ENCODE data around the gene POU2AF2. TPM values are rescaled to one million over a fixed set of nuclear protein-coding genes. Genes with fewer than 3 reads are reported as not detected.

POU2AF2 gene
- polyA plus RNA-seq, 2 of the 4 experiments (the other 2 are of a cell fraction) = not detected

GRCh38 chr11:111303461-111303860 lies 57.9 kb downstream of the POU2AF2 start:
- CTCF ChIA-PET = interaction anchor here (1.3 kb wide), 1 partner anchor 120 kb away, joined by 3 read pairs; no protein-coding TSS in a partner anchor
- peak; percentile 11 to 62 for DNase-seq (ENCODE audit: low read depth in 1 of 2, low spot score in 1 of 2)
- no peak for FAIRE-seq
- no peak overlapping the region for H3K4me3 ChIP-seq
- WGBS (ENCODE audit: missing lambda C conversion rate) = 3% methylated on average over 4 of the region's 4 CpGs
- H3K4me2 ChIP-seq = peak overlapping the region; percentile 57
- ATAC-seq = peak in 1 of 2 experiments; percentile 39; a peak in 3 of 6 replicates
- no peak for TF ChIP-seq ZFP36 (IDR thresholded peaks at IDR 0.05; ENCODE audit: borderline replicate concordance, partially characterized antibody)
- TF ChIP-seq CTCF (IDR thresholded peaks at IDR 0.05) = no peak
- TF ChIP-seq HEYL (CRISPR knock-in tag; IDR thresholded peaks at IDR 0.05) = no peak
- TF ChIP-seq PBX3 (IDR thresholded peaks at IDR 0.05) = no peak
- no peak for TF ChIP-seq RNF2 (IDR thresholded peaks at IDR 0.05; ENCODE audit: borderline replicate concordance, low read depth)
- no peak for TF ChIP-seq BCL3 (IDR thresholded peaks at IDR 0.05)
- no peak; the same call in 1 of the 2 replicates for TF ChIP-seq GATA3 (IDR thresholded peaks at IDR 0.05; ENCODE audit: borderline replicate concordance)
- no peak for TF ChIP-seq ZSCAN20 (CRISPR knock-in tag; IDR thresholded peaks at IDR 0.05)
- TF ChIP-seq EP300 (IDR thresholded peaks at IDR 0.05) = no peak
- TF ChIP-seq RAD21 (conservative IDR thresholded peaks at IDR 0.05 in 1 of 2, IDR thresholded peaks at IDR 0.05 in 1 of 2) = no peak
- no peak for TF ChIP-seq EHF (CRISPR knock-in tag; IDR thresholded peaks at IDR 0.05)
- no peak for TF ChIP-seq ESRRA (IDR thresholded peaks at IDR 0.05; ENCODE audit: borderline replicate concordance, low read length)
- H3K4me1 ChIP-seq = peaks cover 29% of the 10 kb centered on the region
- peak overlapping the region; percentile 30 to 47; a peak in 4 of 6 replicates for H3K27ac ChIP-seq
- POLR2A ChIA-PET = no interaction called here
- H3K9me3 ChIP-seq = no peaks in the 10 kb centered on the region

- no peak overlapping the region; a peak in 1 of 6 replicates for H3K27ac ChIP-seq
- no peak for DNase-seq (ENCODE audit: low read depth in 1 of 2, low spot score in 1 of 2)
- H3K4me2 ChIP-seq = no peak overlapping the region
- no peak for ATAC-seq
- ChIA-PET POLR2A (no interaction called here), CTCF (interaction anchor here (0.6 to 0.9 kb wide), 2 partner anchors 23 to 127 kb away, joined by 3 to 4 read pairs; no protein-coding TSS in a partner anchor)
- no peaks in the 10 kb centered on the region for H3K9me3 ChIP-seq
- WGBS (ENCODE audit: missing lambda C conversion rate) = 77% methylated on average over 5 of the region's 5 CpGs
- FAIRE-seq = no peak
- no peak overlapping the region for H3K4me3 ChIP-seq
- TF ChIP-seq POLR2AphosphoS2 (conservative IDR thresholded peaks at IDR 0.05; ENCODE audit: low read length) = no peak
- no peak for TF ChIP-seq RFX5 (IDR thresholded peaks at IDR 0.05)
- TF ChIP-seq EHF (CRISPR knock-in tag; IDR thresholded peaks at IDR 0.05) = no peak
- TF ChIP-seq HOXA7 (CRISPR knock-in tag; IDR thresholded peaks at IDR 0.05) = no peak
- TF ChIP-seq HMGXB4 (CRISPR knock-in tag; IDR thresholded peaks at IDR 0.05; ENCODE audit: borderline replicate concordance) = no peak
- no peak for TF ChIP-seq ELK1 (IDR thresholded peaks at IDR 0.05; ENCODE audit: low read depth, low read length)
- no peak for TF ChIP-seq PBX3 (IDR thresholded peaks at IDR 0.05)
- TF ChIP-seq KDM1A (IDR thresholded peaks at IDR 0.05; ENCODE audit: low read depth) = no peak
- no peak for TF ChIP-seq FOSL2 (IDR thresholded peaks at IDR 0.05)
- no peak for TF ChIP-seq FOSL2 (CRISPR knock-in tag; IDR thresholded peaks at IDR 0.05)
- TF ChIP-seq CHD2 (IDR thresholded peaks at IDR 0.05; ENCODE audit: low read length, partially characterized antibody) = no peak
- no peak for TF ChIP-seq EHMT2 (IDR thresholded peaks at IDR 0.05; ENCODE audit: low read depth)
- no peak for TF ChIP-seq RNF2 (IDR thresholded peaks at IDR 0.05; ENCODE audit: borderline replicate concordance, low read depth)
- peaks cover 44% of the 10 kb centered on the region for H3K4me1 ChIP-seq
Measured at GRCh38 chr11:111305162-111305802, 59.8 kb downstream of the POU2AF2 start.
